ENCODE data around the gene PYGM. TPM values are rescaled to one million over a fixed set of nuclear protein-coding genes. Genes with fewer than 3 reads are reported as not detected.

PYGM gene
- total RNA-seq, 1 experiment from 2014 or later, result 1.7 TPM

DNA sequence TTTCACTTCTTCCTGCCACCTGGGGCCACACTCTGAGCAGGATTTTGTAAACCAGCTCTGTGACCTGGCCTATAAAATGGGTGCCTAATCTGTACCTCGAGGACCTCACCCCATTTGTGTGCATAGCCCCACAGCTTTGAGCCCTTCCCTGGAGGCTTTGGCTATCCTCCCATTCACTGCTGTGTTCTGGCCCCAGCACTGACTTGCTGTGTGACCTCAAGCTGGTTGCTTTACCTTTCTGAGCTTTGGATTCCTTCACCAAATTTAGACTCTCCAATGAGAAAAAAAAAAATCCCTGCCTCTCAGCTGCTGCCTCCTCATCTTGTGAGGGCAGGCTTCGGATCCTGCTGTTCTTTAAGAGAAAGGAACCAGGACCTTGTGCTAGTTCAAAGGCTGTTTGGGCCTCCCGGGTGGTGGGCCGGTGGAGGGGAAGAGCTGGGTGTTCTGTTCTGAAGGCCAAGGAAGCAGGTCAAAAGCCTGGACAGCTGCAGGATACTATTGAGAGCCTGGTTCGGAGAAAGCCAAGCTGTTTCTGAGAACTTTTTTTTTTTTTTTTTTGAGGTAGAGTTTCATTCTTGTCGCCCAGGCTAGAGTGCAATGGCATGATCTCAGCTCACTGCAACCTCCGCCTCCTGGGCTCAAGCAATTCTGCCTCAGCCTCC is 1.1 kb upstream of the PYGM start (continued):
- no peak for TF ChIP-seq TCF7L2 (IDR thresholded peaks at IDR 0.05; ENCODE audit: borderline replicate concordance, extremely low read depth, insufficient read depth, insufficient read length)
- no peak for TF ChIP-seq CEBPB (IDR thresholded peaks at IDR 0.05; ENCODE audit: low read depth)
- TF ChIP-seq, protein P1, sequence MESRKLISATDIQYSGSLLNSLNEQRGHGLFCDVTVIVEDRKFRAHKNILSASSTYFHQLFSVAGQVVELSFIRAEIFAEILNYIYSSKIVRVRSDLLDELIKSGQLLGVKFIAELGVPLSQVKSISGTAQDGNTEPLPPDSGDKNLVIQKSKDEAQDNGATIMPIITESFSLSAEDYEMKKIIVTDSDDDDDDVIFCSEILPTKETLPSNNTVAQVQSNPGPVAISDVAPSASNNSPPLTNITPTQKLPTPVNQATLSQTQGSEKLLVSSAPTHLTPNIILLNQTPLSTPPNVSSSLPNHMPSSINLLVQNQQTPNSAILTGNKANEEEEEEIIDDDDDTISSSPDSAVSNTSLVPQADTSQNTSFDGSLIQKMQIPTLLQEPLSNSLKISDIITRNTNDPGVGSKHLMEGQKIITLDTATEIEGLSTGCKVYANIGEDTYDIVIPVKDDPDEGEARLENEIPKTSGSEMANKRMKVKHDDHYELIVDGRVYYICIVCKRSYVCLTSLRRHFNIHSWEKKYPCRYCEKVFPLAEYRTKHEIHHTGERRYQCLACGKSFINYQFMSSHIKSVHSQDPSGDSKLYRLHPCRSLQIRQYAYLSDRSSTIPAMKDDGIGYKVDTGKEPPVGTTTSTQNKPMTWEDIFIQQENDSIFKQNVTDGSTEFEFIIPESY (IDR thresholded peaks at IDR 0.05; ENCODE audit: extremely low read depth, insufficient replicate concordance, low read length), result no peak
- no peak for TF ChIP-seq EZH2phosphoT487 (IDR thresholded peaks at IDR 0.05; ENCODE audit: borderline replicate concordance)
- no peak for TF ChIP-seq POLR2AphosphoS5 (IDR thresholded peaks at IDR 0.05; ENCODE audit: low read depth, low read length)

DNA sequence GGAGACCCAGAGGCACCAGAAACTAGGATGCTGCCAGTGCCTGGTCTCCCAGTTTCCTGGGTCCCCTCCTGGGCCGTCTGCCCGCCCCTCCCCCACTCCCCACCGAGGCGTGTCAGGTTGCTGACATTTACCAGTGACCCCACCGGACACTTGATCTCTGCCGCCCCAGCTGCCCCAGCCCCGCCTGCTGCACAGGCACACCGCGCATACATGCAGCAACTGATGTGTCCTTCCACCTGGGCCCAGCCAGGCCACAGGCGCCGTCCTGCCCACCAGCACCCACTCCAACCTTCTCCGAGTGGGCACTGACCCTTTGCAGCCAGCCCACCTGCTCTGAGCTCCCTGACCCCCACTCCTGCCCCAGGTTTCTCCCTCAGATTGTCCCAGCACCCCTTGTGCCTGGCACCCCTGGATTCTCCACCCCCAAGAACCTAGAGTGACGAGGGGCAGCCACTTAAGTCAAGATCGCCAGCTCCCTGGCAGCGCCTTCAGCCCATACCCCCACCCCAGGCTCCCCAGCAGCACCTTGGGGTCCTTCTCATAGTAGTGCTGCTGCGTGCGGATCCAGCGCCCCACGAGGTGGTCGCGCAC is 548 bp downstream of the PYGM start:
- CTCF ChIA-PET, result no interaction called here
- intact Hi-C loops (cut with micrococcal nuclease), result no loop called here
- Histone ChIP-seq H3K27me3 (ENCODE audit: insufficient read depth, low read length) (no peaks in the 10 kb centered on the region), H3K4me1 (ENCODE audit: control insufficient read depth in 1 of 2, insufficient read depth in 2 of 2, low read length in 2 of 2) (peaks cover 0 to 11% of the 10 kb centered on the region in 2 experiments; a peak in 1 of 4 replicates), H3K79me2 (ENCODE audit: insufficient read depth, low read length) (peaks cover 4% of the 10 kb centered on the region; the same call in 1 of the 2 replicates), H4K20me1 (ENCODE audit: insufficient read depth) (peaks cover 3% of the 10 kb centered on the region; the same call in 1 of the 2 replicates), H3K4me3 (replicated peaks in 1 of 2; ENCODE audit: low read depth in 1 of 2, low read length in 2 of 2) (no peak overlapping the region), H3K9me3 (ENCODE audit: control insufficient read depth in 1 of 2, insufficient read depth in 1 of 2, low read depth in 1 of 2, low read length in 2 of 2) (no peaks in the 10 kb centered on the region), H3K9ac (ENCODE audit: low read length) (no peak overlapping the region), H3K36me3 (ENCODE audit: control insufficient read depth in 1 of 2, insufficient read depth in 2 of 2, low read length in 2 of 2) (peaks cover 12 to 13% of the 10 kb centered on the region in 2 experiments), H3K27ac (ENCODE audit: low read depth, low read length) (no peak overlapping the region), H2AFZ (ENCODE audit: low read depth, low read length, poor library complexity, severe bottlenecking) (no peak overlapping the region), H3K4me2 (ENCODE audit: low read length) (no peak overlapping the region), H3K9me2 (ENCODE audit: insufficient read depth) (no peaks in the 10 kb centered on the region)
- no peak for ATAC-seq
- TF ChIP-seq SIN3A (IDR thresholded peaks at IDR 0.05; ENCODE audit: low read depth), result no peak
- TF ChIP-seq CEBPB (IDR thresholded peaks at IDR 0.05; ENCODE audit: low read depth), result no peak
- no peak for TF ChIP-seq EZH2 (IDR thresholded peaks at IDR 0.05)
- TF ChIP-seq, protein P2, sequence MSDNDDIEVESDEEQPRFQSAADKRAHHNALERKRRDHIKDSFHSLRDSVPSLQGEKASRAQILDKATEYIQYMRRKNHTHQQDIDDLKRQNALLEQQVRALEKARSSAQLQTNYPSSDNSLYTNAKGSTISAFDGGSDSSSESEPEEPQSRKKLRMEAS (IDR thresholded peaks at IDR 0.05), result no peak
- TF ChIP-seq, protein P3, sequence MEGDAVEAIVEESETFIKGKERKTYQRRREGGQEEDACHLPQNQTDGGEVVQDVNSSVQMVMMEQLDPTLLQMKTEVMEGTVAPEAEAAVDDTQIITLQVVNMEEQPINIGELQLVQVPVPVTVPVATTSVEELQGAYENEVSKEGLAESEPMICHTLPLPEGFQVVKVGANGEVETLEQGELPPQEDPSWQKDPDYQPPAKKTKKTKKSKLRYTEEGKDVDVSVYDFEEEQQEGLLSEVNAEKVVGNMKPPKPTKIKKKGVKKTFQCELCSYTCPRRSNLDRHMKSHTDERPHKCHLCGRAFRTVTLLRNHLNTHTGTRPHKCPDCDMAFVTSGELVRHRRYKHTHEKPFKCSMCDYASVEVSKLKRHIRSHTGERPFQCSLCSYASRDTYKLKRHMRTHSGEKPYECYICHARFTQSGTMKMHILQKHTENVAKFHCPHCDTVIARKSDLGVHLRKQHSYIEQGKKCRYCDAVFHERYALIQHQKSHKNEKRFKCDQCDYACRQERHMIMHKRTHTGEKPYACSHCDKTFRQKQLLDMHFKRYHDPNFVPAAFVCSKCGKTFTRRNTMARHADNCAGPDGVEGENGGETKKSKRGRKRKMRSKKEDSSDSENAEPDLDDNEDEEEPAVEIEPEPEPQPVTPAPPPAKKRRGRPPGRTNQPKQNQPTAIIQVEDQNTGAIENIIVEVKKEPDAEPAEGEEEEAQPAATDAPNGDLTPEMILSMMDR (IDR thresholded peaks at IDR 0.05 in 2 of 3, conservative IDR thresholded peaks at IDR 0.05 in 1 of 3; ENCODE audit: borderline replicate concordance in 1 of 3, insufficient read depth in 1 of 3, low read depth in 2 of 3, low read length in 2 of 3), result no peak
- no peak for TF ChIP-seq ZFX (IDR thresholded peaks at IDR 0.05)
- TF ChIP-seq RAD21 (IDR thresholded peaks at IDR 0.05; ENCODE audit: low read depth), result no peak
- TF ChIP-seq JUND (IDR thresholded peaks at IDR 0.05), result no peak
- no peak for TF ChIP-seq EZH2phosphoT487 (IDR thresholded peaks at IDR 0.05; ENCODE audit: borderline replicate concordance)
- no peak for TF ChIP-seq YY1 (IDR thresholded peaks at IDR 0.05; ENCODE audit: extremely low read depth, insufficient replicate concordance, low read depth, low read length)
- TF ChIP-seq FOSL1 (IDR thresholded peaks at IDR 0.05; ENCODE audit: low read depth), result no peak
- TF ChIP-seq CBX3 (IDR thresholded peaks at IDR 0.05; ENCODE audit: low read depth), result no peak
- TF ChIP-seq POLR2A (IDR thresholded peaks at IDR 0.05; ENCODE audit: borderline replicate concordance, extremely low read depth, insufficient read depth, insufficient read length), result no peak
- TF ChIP-seq TCF7L2 (IDR thresholded peaks at IDR 0.05; ENCODE audit: borderline replicate concordance, extremely low read depth, insufficient read depth, insufficient read length), result no peak
- TF ChIP-seq, protein P4, sequence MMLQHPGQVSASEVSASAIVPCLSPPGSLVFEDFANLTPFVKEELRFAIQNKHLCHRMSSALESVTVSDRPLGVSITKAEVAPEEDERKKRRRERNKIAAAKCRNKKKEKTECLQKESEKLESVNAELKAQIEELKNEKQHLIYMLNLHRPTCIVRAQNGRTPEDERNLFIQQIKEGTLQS (IDR thresholded peaks at IDR 0.05), result no peak
- TF ChIP-seq POLR2AphosphoS5 (IDR thresholded peaks at IDR 0.05; ENCODE audit: low read depth, low read length), result no peak
- no peak for DNase-seq (ENCODE audit: low read depth, low spot score)
- RAD21 ChIA-PET (ENCODE audit: low non-redundant PET in 1 of 2, low total read pairs in 2 of 2, uncharacterized antibody in 2 of 2, unreplicated experiment in 2 of 2), result no interaction called here
- BruUV-seq (replicated peaks), result no TSS peak
- POLR2A ChIA-PET, result interaction anchor here (0.9 kb wide), 1 partner anchor 19 kb away, joined by 4 read pairs; the partner anchor contains the start of gene SF1

Data from HCT116 (cell line).